AG09309 (cell line): ENCODE results near the gene METAP1D.
"Not testable (repeated sequence)": the region's sequence is repeated elsewhere in the genome, so short reads cannot be mapped to it uniquely, and the experiment has no call there.

Experiments used
- DNase-seq: peaks from one replicate; pipeline ENCODE4 v3.0.0-alpha.2; 2010; ENCODE audit warnings: low read depth
- H3K4me3 ChIP-seq: 2 replicates; pipeline ENCODE4 v1.5.1; 2011; ENCODE audit warnings: mild to moderate bottlenecking, low read depth, low read length, moderate library complexity; ENCODE audit not compliant: control insufficient read depth
- CTCF ChIP-seq: IDR thresholded peaks from 2 replicates; pipeline ENCODE4 v1.5.1; 2011; ENCODE audit warnings: mild to moderate bottlenecking, low read depth, low read length, inconsistent platforms; ENCODE audit not compliant: insufficient read depth, control insufficient read depth; ENCODE audit errors: missing control alignments

The METAP1D gene

GRCh38 chr2:172108587-172108930, 108.8 kb downstream of the METAP1D start:
- no peak for DNase-seq
- H3K4me3 ChIP-seq = no peak overlapping the region
- no peak for TF ChIP-seq CTCF

- DNase-seq = no peak
- H3K4me3 ChIP-seq = no peak overlapping the region
- no peak for TF ChIP-seq CTCF
Measured at GRCh38 chr2:172109256-172109987, 109.7 kb downstream of the METAP1D start.

GRCh38 chr2:172109988-172110811, 110.4 kb downstream of the METAP1D start:
- no peak overlapping the region for H3K4me3 ChIP-seq
- no peak for DNase-seq
- TF ChIP-seq CTCF = no peak

- no peak for DNase-seq
- no peak overlapping the region for H3K4me3 ChIP-seq
- TF ChIP-seq CTCF = peak; percentile 46
Measured at GRCh38 chr2:172113617-172114016, 113.9 kb downstream of the METAP1D start.

- not testable (repeated sequence) for H3K4me3 ChIP-seq, DNase-seq
Measured at GRCh38 chr2:172114176-172114575, 114.4 kb downstream of the METAP1D start.

GRCh38 chr2:172114579-172114978, 114.8 kb downstream of the METAP1D start:
- no peak overlapping the region for H3K4me3 ChIP-seq
- no peak for TF ChIP-seq CTCF
- no peak for DNase-seq

- no peak overlapping the region for H3K4me3 ChIP-seq
- DNase-seq = no peak
- TF ChIP-seq CTCF = no peak
Measured at GRCh38 chr2:172116107-172116506, 116.4 kb downstream of the METAP1D start.
